Stimulated activated CD8-positive, alpha-beta memory T cell treated with anti-CD3 and anti-CD28 coated beads, Interleukin-15, amount 100 ng/mL, for 1 hour (primary cell): ENCODE measurements around the gene TXNDC5.
"Not testable (repeated sequence)": the region's sequence is repeated elsewhere in the genome, so short reads cannot be mapped to it uniquely, and the experiment has no call there.

ENCODE experiments used
- DNase-seq: peaks from one replicate; pipeline ENCODE4 v3.0.0-alpha.2; 2020; ENCODE audit warnings: low read depth

Gene TXNDC5

DNA sequence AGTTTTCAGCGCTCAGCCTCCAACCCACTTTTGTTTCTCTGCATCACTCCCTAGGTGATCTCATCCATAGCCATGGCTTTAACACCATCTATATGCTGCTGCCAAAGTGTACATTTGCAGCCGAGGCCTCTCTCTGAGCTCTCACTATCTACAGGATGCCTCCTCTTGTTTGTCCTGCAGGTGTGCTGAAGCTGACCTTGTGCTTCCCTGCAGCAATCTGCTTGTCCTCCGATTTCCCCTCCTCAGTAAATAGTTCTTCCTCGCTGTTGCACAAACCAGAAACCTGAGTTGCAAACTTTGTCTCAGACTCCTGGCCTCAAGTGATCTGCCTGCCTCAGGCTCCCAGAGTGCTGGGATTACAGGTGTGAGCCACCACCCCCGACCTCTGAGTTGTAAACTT lies 3.7 kb upstream of the TXNDC5 start:
- no peak for DNase-seq

GRCh38 chr6:7912736-7913517 lies 2.3 kb upstream of the TXNDC5 start:
- no peak for DNase-seq

DNA sequence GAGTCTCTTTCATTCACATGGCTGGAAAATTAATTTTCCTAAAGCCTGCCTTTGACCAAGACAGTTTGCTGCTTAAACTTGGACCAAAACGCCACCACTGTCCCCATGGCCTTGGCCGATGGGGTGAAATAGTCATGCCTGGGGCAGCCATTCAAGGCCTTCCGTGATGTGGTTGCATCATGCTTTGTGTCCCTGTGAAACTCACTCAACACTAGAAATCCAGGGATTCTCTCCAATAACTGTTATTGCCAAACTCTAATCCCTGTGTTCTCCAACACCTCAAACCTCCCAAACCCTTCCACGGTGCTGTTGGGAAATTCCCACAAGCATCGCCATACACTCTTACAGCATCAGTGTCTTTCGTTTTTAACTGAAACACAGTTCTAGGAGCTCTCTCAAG lies 1.4 kb upstream of the TXNDC5 start:
- DNase-seq: no peak

DNA sequence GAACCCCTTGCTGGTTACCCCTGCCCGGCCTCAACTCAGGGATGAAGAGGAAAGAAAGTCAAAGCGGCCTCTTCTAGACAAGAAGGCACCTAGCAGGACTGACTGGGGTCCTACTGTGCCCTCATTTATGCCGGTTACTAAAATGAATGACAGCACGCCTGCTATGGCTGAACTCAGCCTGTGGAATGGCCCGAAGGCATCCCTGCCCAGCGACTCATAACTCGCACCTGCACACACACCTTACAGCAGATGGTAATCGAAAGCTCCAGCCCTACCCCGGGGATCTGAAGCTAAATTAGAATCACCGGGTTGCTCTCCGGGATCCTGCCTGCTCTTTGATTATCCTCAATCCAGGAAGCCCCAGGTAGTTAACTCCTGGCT lies 747 bp upstream of the TXNDC5 start:
- no peak for DNase-seq

DNA sequence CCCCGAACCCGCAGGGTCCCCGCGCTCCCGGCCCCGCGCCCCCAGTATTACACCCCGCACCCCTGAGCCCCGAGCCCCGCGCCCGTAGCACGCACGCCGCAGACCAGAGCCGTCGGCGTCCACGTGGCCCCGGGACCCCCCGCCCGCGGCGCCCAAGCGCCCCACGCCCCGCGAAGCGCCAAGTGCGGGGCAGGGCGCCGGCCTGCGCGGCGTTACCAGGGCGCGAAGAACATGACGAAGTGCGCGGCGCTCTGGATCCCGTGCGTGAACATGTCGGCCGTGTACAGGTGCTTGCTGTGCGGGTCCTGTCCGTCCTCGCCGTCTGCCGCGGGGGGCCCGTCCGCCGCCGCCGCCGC lies 312 bp downstream of the TXNDC5 start:
- DNase-seq: no peak

DNA sequence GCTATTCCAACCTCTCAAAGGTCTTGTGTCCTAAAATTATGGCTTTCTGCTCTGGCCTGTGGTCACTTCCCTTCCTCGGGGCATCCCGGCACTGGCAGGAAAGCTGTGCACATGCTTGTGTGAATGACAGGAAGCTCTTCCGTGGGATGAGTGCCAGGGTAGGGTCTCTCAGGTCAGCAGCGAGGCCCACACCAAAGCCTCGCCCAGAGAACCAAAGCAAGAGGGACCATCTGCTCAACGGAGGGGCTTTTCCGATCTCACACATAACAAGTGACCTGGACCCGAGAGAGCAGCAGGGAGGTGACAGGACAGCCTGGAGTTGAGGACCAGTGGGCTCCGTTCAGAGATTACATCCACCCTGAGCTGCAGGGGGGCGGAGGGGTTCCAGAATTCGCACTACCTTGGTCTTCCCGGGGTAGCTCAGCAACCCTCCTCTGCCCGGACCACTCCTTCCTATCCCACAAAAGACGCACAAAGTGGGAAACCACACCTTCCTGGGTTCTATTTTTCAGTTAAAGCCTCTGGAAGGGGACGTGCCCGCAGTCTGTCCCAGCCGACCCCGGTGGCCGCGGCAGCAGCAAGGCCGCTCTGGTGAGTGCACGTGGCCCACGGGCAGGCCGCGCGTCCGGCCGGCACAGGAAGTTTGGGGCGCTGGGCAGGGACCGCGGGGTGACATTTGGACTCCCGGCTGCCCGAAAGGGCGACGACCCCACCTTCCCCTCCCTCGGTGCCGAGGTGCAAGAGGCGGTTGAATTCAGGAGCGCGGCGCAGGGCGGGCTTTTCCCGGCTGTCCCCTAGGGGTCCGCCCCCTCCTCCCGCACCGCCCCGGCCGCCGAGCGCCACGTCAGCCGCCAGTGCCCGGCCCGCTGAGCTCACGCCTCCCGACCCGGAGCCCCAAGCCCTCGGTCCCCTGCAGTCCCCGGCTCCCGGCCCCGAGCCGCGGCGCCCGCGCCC lies 988 bp downstream of the TXNDC5 start:
- DNase-seq: no peak

DNA sequence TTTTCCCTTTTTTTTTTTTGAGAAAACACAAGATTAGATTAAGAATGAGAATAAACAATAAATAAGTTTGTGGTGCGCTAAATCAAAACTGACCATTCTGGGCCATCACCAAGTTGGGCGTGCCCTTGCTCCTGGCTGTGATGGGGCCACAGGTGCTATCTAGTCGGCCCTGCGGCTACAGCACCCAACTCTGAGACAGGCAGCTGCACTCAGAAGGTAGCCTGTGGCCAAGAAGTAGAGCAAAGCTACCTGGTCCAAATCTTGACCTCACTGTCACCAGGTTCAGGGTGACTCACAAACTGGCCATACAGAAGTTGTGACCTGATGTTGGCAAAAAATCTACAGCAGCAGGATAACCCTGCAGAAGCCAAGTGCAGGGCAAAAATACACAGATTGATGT lies 3.4 kb downstream of the TXNDC5 start:
- DNase-seq: no peak

- no peak for DNase-seq
Observed at GRCh38 chr6:7906741-7907140, 3.8 kb downstream of the TXNDC5 start.

- no peak for DNase-seq
Observed at GRCh38 chr6:7905416-7905815, 5.2 kb downstream of the TXNDC5 start.

- DNase-seq: no peak
Observed at GRCh38 chr6:7904654-7905319, 5.8 kb downstream of the TXNDC5 start.

GRCh38 chr6:7903673-7904072 lies 6.9 kb downstream of the TXNDC5 start:
- DNase-seq: no peak

DNA sequence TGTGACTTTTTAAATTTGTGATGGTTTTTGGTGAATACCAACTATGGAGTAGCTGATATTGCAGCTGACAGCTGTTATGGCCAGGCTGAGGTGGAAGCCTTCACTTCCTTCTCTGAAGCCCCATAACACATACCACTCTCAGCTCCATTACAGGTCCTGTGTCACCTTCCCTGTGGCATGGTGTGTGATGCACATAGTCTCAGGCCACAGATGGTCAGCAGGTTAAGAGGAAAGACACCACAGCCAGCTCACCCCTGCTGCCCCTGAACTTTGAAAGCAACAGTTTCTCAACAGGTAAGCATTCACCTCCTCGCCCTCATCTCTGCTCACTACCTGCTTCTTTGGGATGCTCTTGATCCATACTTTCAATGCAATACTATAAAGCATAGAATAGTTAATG lies 7.7 kb downstream of the TXNDC5 start:
- DNase-seq: no peak

DNA sequence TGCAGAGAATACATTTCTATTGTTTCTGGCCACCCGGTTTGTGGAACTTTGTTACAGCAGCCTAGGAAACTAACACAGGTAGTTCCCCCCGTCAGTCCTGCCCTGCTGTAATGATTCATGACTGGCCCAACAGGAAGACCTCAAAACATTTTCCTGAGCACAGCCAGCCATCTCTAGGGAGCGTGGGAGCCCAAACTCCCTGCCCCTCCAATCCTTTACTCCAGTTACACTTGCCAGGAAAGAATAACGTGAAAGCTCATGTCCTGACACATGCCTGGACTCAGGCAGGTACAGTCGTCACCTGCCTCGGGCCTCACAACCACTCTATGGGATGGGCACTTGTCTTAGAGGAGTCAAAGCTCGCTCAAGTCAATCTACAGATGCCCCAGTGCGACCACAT lies 8.4 kb downstream of the TXNDC5 start:
- no peak for DNase-seq

DNA sequence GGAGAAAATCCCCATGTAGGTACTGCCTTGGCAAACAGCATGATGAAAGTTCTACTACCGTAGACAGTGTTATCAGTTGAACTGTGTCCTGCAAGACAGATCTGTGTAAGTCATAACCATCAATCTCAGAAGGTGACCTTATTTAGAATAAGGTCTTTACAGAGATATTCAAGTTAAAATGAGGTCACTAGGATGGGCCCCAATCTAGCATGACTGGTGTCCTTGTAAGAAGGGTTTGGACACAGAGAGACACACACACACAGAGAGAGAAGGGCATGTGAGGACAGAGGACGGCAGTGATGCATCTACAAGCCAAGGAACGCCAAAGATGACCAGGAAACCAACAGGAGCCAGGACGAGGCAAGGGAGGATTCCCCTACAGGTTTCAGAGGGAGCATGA lies 8.8 kb downstream of the TXNDC5 start:
- DNase-seq: no peak

GRCh38 chr6:7901056-7901455 lies 9.5 kb downstream of the TXNDC5 start:
- no peak for DNase-seq

DNA sequence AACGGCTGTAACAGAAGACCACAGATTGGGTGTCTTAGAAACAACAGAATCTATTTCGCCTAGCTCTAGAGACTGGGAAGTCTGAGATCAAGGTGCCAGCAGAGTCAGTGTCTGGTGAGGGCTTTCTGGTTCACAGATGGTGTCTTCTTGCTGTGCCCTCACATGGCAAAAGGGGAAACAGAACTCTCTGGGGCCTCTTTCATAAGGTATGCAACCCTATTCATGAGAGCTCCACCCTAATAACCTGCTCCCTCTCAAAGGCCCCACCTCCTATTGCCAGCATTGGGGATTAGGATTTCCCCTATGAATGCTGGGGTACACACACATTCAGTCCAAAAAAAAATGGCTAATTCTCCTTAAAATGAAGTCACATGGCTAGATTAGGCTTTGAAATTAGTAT lies 10.0 kb downstream of the TXNDC5 start:
- DNase-seq: no peak

DNA sequence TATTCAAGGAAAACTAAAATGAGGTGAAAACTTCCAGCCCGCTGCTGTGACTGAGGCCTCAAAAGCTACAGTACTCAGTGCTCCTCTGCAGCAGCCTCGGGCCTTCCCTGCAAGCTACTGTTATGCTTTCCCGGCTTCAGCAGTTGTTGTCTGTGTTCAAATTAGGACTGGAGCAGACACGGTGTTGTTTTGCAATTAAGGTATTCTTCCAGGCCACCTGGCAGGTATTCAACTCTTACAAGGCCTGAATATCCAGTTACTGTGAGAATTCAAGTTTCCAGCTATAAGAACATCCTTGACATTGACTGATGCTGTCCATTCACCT lies 10.7 kb downstream of the TXNDC5 start:
- DNase-seq: no peak

DNA sequence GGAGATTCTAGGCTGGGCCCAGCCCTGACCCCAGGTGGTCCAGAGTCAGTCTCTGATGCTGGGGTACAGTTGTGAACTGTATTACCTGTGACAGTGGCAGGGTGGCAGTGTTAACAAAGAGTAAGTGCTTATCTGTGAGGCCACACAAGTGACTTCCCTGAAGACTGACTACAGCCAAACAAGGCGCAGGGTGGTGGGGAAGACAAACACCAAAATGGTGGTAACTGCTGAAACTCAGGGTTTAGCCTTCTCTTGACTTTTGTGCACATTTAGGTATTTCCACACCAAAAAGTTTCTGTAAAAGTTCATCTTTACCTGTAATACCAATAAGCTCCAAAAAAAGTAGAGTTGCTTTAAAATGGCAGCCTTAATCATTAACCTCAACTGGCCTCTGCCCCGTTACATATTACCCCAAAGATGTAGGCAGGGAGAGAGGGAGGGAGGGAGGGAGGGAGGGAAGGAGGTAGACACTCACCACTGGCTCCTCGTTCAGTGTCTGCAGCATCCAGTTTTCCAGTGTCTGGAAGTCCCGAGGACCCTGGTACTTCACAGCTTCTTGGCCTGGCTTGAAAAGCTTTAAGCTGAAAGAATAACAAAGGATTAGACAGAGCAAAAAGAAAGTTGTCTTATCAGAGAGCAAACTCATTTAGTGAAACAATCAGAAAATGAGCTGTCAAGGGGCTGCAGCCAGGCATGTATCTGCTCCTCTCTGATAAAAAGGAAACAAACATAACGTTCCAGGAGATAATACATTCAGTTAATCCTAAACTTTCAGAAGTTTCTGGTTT lies 11.3 kb downstream of the TXNDC5 start:
- no peak for DNase-seq

DNA sequence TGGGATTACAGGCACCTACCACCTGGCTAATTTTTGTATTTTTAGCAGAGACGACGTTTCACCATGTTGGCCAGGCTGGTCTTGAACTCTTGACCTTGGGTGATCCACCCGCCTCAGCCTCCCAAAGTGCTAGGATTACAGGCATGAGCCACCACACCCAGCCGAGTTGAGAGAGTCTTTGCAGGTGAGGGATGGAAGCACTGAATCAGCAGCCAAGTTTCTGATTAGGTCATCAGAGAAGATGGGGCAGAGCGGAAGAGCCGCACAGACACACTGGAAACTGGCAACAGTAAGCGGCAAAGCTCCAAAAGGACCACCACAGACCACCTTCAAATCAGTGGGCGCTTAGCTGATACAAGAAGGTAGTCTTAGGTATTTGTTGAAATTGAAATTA lies 12.4 kb downstream of the TXNDC5 start:
- not testable (repeated sequence) for DNase-seq

DNA sequence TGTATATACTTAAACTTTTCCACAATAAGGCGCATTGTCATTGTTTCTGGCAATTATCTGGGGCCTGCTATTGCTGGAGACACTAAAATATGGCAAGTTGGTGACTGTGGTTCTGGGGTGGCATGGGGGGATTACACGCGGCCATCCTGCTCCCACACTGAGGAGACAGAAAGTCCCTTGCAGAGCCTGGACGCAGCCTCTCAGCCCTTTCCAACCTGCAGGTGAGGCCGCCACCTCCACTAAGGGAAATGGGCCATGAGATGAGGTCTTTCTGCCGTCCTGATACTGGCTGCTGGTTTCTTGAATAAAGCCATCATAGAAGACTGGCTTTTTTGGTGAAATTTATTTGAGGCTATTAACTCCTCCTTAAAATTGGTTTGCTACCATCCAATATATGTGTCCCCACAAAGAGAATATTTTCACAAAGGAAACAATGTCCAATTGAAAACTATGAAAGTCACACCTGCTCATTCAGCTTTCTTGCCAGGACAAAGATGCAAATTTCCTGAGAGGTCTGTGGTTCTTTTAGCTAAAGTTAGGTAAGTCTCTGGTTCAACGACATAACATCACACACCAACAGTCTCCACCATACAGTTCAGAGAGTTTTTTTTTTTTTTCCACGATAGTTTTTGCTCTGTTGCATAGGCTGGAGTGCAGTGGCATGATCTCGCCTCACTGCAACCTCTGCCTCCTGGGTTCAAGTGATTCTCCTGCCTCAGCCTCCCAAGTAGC lies 13.0 kb downstream of the TXNDC5 start:
- no peak for DNase-seq

GRCh38 chr6:7896465-7896987 lies 14.1 kb downstream of the TXNDC5 start:
- DNase-seq: no peak

DNA sequence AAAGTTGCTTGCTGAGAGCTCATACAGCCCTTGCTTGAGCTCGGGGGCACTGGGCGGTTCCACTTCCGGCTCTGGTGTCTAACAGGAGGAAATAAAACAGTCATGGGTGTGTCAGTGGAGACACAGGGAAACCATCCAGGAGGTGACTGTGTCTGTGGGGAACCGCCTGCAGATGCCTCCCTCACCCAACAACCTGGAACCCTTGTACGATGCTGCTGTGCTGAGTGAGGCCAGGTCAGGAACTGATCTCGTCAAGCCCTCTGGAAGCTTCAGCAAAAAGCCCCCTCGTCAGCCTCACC lies 15.5 kb downstream of the TXNDC5 start:
- DNase-seq: no peak
